Activated T-helper 1 cell treated with anti-CD3 and anti-CD28 coated beads, Interleukin-2, amount 50 U/mL, for 16 hours (primary cell): ENCODE results near the gene GIPC2.
"Not testable (repeated sequence)": the region's sequence is repeated elsewhere in the genome, so short reads cannot be mapped to it uniquely, and the experiment has no call there.

Experiments
- DNase-seq, 2 donors: peaks; one replicate each; pipeline ENCODE4 v3.0.0-alpha.2; 2020; ENCODE audit warnings: low read depth in 1 of 2, low spot score in 1 of 2

GIPC2 gene

GRCh38 chr1:78094639-78095038, 48.9 kb downstream of the GIPC2 start:
- no peak for DNase-seq

- DNase-seq: no peak
These were observed 49.8 kb downstream of the GIPC2 start for GRCh38 chr1:78095593-78095992.

DNA sequence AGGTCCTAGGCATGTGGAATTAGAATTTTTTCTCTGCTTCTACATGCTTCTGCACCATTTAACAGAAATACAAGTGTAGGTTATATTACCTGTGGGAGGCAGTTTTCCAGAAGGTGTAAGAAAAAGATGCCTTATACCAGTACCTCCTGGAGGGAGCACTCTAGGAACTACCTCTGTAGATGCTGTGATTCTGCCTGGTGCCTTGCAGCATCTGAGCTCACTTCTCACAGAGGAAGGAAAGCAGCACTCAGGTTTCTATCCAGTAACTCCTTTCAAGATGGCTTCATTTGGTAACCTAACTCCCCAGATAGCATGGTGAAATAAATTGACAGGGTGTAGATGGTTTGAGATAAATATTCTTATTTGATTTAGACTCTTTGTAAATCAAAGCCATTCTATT, 50.3 kb downstream of the GIPC2 start:
- DNase-seq: no peak

DNA sequence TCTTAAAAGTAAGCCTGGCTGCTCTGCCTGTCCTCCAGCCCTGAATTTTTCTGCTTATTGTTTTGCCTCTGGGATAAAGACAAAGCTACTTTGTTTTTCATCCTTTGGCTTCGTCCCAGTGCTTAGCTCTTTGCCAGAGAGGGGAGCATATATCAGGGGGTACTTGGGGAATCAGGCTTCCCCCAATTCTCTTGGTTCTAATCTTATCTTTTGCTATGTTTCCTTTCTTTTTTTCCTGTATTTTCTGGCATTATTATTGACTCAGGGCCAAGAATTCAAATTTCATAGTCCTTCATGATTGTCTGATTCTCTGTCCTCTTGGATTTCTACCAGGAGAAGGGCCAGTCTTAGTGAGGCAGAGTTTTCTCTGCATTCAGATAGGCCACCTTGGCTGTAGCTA, 51.2 kb downstream of the GIPC2 start:
- no peak for DNase-seq

GRCh38 chr1:78101051-78101450, 55.3 kb downstream of the GIPC2 start:
- DNase-seq: no peak

- no peak for DNase-seq
These were observed 55.7 kb downstream of the GIPC2 start for GRCh38 chr1:78101514-78101913.

DNA sequence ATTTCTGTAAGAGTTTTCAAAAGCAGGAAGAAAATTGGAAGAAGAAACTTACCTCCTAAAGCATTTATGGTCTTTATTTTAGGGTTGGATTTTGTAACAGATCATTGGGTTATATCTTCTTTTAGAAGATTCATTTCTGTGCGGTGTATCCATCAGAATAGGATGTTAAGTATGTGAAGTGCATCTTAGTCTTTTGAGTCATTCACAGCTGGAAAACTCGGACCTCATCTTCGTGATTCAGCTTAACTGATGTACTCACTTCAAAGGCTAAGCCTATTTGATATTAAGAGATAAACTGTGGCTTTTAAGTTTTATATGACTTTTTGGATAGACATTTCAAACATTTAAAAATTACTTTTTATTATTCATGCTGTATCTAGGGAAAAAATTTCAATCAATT, 56.3 kb downstream of the GIPC2 start:
- DNase-seq: no peak

DNA sequence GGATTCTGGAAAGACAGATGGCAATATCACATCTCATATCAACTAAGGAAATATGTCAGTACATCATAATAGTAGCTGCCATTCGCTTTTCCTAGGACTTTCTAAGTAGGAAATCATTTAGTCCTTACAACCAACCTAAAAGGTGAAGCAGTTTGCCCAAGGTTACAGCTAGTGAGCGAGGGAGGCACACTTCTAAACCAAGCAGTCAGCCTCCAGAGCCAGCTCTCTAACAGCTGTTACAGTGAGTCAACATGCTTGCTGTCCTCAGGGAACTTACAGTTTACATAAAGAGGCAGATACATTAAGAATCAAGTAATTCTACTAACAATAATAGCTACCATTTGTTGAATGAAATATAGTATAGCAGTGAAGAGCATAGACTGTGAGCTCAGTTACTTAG, 57.1 kb downstream of the GIPC2 start:
- no peak for DNase-seq

- DNase-seq: no peak
These were observed 58.6 kb downstream of the GIPC2 start for GRCh38 chr1:78104322-78104721.

- DNase-seq: not testable (repeated sequence)
These were observed 63.9 kb downstream of the GIPC2 start for GRCh38 chr1:78109659-78110058.

- DNase-seq: no peak
These were observed 67.6 kb downstream of the GIPC2 start for GRCh38 chr1:78113156-78113916.

DNA sequence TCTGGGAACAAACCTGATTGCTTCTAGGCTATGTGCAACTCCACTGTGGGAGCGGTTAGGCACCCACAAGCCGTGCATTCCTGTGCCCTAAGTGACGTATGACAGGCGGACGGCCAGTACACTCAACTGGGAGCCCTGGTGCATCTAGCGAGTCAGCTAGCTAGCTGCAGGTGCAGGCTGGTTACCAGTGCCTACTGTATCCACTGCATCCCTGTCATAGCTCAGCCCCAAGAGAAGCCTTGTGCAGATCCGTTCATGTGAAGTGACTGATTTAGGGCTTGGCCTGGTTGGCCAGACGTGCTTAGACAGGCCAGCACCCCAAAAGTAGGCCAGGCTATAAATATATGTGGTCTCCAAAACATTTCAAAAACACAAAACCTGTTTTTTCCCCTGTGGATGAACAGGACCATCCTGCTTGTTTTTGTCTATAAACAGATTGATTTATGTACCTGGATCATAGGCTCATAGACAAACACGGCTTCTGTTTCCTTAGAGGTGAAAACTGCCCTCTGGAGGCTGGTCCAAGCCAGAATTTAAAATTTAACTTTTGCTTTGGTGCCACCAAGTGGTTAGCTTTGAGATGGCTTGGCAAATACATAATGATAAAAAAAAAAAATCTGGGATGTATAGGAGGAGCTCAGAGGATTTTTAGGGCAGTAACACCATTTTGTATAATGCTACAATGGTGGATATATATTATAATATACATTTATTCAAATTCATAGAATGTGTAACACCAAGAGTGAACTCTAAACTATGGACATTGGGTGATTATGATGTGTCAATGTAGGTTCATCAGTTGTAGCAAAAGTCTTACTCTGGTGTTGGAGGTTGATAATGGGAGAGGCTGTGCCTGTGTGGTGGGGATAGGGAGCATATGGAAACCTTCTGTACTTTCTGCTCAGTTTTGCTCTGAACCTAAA, 68.5 kb downstream of the GIPC2 start:
- peak in 1 of 2 donors; percentile 13 for DNase-seq

DNA sequence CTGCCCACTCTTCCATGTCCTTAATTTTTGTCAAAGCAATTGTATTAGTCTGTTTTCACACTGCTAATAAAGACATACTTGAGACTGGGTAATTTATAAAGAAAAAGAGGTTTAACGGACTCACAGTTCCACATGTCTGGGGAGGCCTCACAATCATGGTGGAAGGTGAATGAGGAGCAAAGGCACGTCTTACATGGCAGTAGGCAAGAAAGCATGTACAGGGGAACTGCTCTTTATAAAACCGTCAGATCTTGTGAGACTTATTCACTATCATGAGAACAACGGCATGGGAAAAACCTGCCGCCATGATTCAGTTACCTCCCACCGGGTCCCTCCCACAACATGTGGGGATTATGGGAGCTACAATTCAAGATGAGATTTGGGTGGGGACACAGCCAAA, 74.7 kb downstream of the GIPC2 start:
- not testable (repeated sequence) for DNase-seq

DNA sequence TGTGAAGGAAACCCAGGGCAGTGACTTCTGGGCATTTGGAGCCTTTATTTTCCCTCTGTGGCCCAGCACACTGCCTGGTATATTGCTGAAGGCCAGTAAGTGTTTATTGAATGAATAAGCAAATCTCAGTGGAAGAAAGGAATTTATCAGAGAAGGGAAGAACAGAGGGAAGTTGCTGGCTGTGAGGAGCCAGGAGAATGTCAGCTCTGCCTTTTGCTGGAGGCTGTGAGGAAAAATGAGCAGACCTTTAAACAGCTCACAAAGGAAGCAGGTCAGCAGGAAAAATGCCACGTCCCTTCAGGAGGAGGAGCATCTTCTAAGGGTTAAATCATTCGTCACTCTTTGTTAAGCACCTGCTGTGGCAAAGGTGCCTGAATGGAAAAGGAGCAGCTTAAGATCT, 75.9 kb downstream of the GIPC2 start:
- no peak for DNase-seq

DNA sequence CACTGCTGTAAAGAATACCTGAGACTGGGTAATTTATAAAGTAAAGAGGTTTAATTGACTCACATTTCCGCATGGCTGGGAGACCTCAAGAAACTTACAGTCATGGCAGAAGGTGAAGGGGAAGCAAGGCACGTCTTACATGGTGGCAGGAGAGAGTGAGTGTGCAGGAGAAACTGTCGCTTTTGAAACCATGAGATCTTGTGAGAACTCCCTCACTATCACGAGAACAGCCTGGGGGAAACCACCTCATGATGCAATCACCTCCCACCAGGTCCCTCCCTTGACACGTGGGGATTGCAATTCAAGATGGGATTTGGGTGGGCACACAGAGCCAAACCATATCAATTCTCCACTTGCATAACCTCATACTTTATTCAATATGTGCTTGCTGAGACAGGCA, 76.6 kb downstream of the GIPC2 start:
- DNase-seq: no peak

DNA sequence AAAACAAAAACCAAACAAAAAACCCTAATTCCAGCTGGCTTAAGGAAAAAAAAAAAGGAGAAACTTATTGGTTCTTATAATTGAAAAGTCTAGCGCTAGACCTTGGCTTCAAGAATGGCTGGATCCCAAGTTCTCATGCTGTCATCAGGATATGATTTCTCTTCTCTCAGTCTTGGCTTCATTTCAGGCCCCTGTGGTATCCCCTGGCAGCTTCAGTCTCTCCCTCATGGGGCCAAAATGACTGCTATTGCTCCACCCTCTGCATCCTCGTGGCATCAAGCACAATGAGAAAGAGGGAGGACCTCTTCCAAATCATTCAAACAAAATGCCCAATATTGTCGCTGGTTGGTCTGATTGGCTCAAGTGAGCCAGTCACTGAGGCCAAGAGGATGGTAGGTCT, 80.7 kb downstream of the GIPC2 start:
- no peak for DNase-seq

GRCh38 chr1:78132174-78132947, 86.6 kb downstream of the GIPC2 start:
- DNase-seq: no peak

DNA sequence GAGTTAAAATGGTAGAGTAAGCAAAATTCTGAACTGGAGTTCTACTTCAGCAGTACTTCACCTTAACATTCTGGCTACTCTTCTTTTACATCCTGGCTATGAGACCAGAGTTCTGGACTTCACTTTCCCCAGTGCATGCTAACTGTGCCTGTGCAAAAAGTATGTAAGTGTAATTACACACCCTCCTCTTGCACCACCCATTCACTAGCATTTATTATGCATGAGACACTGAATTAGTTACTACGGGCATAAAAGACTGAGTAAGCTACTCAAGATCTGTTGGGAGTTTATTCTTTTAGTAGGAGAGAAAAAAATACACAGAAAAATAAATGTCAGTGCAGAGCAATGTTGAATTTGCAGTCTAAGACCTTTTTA, 87.2 kb downstream of the GIPC2 start:
- no peak for DNase-seq

DNA sequence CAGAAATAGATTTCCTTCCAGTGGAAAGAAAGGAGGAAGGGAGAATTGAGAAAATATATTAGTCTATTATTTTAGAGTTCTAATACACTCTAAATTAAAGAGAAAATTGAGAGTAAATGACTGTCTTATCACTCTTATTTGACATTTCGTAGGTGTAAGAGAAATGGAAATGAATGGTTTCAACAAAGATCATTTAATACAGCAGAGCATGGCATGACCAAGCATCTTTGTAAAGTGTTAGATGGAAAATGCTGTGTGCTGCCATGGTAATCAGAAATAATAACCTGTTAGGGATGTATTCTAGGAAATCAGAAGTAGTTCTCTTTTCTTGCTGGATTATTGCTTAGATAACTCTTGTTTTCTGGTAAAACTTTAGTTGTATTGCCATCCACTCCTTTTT, 90.9 kb downstream of the GIPC2 start:
- DNase-seq: no peak

GRCh38 chr1:78141531-78142231, 95.9 kb downstream of the GIPC2 start:
- no peak for DNase-seq

DNA sequence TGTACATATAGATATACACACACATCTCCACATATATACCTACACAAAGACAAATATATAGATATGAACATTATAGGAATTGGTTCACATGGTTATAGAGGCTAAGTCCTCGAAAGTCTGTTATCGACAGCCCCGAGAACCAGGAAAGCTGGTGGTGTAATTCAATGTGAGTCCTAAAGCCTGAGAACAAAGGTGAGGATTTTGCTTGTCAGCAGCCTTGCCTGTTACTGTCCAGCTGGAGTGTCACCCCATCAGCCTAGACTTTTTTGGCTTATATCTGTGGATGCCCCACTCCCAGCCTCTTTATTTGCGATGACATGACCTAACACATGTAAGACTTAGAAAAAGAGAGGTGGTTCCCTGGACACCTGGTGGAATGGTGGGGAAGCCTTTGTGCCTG, 97.0 kb downstream of the GIPC2 start:
- DNase-seq: no peak
